Measurements from ENCODE around the gene ADGRB3. TPM values are rescaled to one million over a fixed set of nuclear protein-coding genes. Genes with fewer than 3 reads are reported as not detected.

ADGRB3 gene
- total RNA-seq, 3 donors from 2014 or later, result 0.43 to 7.8 (median 0.72) TPM

- TF ChIP-seq, protein P1, sequence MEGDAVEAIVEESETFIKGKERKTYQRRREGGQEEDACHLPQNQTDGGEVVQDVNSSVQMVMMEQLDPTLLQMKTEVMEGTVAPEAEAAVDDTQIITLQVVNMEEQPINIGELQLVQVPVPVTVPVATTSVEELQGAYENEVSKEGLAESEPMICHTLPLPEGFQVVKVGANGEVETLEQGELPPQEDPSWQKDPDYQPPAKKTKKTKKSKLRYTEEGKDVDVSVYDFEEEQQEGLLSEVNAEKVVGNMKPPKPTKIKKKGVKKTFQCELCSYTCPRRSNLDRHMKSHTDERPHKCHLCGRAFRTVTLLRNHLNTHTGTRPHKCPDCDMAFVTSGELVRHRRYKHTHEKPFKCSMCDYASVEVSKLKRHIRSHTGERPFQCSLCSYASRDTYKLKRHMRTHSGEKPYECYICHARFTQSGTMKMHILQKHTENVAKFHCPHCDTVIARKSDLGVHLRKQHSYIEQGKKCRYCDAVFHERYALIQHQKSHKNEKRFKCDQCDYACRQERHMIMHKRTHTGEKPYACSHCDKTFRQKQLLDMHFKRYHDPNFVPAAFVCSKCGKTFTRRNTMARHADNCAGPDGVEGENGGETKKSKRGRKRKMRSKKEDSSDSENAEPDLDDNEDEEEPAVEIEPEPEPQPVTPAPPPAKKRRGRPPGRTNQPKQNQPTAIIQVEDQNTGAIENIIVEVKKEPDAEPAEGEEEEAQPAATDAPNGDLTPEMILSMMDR (IDR thresholded peaks at IDR 0.05), result no peak
These were observed 781.7 kb downstream of the ADGRB3 start for GRCh38 chr6:69416776-69417175.

GRCh38 chr6:69421269-69421668 is 786.2 kb downstream of the ADGRB3 start:
- H3K4me1 ChIP-seq (ENCODE audit: low read depth), result no peaks in the 10 kb centered on the region
- no peak for DNase-seq
- no peak overlapping the region for H3K4me3 ChIP-seq
- no peak for ATAC-seq
- H3K9me3 ChIP-seq, result no peaks in the 10 kb centered on the region
- TF ChIP-seq, protein P1 (IDR thresholded peaks at IDR 0.05), result no peak
- no peaks in the 10 kb centered on the region for H3K36me3 ChIP-seq (ENCODE audit: low read depth)
- intact Hi-C loops (cut with DNase I, micrococcal nuclease), result no loop called here

More at GRCh38 chr6:69416776-69417175, 781.7 kb downstream of the ADGRB3 start:
- Histone ChIP-seq H3K9me3 (no peaks in the 10 kb centered on the region), H3K4me3 (no peak overlapping the region), H3K4me1 (ENCODE audit: low read depth) (no peaks in the 10 kb centered on the region), H3K36me3 (ENCODE audit: low read depth) (no peaks in the 10 kb centered on the region)
- intact Hi-C loops (cut with DNase I, micrococcal nuclease), result no loop called here
- DNase-seq, result no peak
- no peak for ATAC-seq

- intact Hi-C loops (cut with DNase I, micrococcal nuclease), result no loop called here
- no peaks in the 10 kb centered on the region for H3K4me1 ChIP-seq (ENCODE audit: low read depth)
These were observed 786.9 kb downstream of the ADGRB3 start for GRCh38 chr6:69422020-69422419.

DNA sequence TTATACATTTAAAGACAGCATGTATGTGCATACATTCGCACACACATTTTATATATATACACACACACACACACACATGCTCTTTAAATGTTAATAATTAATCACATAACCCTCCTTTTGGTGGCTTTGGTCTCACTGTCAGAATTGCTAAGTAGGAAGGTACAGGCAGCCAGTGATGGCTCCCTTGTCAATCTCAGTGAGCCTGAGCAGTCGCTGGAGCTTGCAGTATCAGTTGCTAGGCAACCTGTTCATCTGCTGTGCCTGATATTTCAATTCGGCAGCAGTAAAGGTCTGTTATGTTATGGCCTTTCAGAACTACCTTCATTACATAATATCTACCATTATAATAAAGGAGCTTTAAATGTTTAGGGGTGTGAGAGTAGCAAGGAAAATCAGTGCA is 787.4 kb downstream of the ADGRB3 start:
- Histone ChIP-seq H3K4me3 (no peak overlapping the region), H3K36me3 (ENCODE audit: low read depth) (no peaks in the 10 kb centered on the region), H3K4me1 (ENCODE audit: low read depth) (no peaks in the 10 kb centered on the region), H3K9me3 (no peaks in the 10 kb centered on the region)
- TF ChIP-seq, protein P1 (IDR thresholded peaks at IDR 0.05), result no peak
- DNase-seq, result no peak
- ATAC-seq, result no peak
- intact Hi-C loops (cut with DNase I, micrococcal nuclease), result no loop called here

More at GRCh38 chr6:69422020-69422419, 786.9 kb downstream of the ADGRB3 start:
- Histone ChIP-seq H3K4me3 (no peak overlapping the region), H3K9me3 (no peaks in the 10 kb centered on the region), H3K36me3 (ENCODE audit: low read depth) (no peaks in the 10 kb centered on the region)
- TF ChIP-seq, protein P1 (IDR thresholded peaks at IDR 0.05), result no peak
- DNase-seq (no peak), ATAC-seq (no peak)

DNA sequence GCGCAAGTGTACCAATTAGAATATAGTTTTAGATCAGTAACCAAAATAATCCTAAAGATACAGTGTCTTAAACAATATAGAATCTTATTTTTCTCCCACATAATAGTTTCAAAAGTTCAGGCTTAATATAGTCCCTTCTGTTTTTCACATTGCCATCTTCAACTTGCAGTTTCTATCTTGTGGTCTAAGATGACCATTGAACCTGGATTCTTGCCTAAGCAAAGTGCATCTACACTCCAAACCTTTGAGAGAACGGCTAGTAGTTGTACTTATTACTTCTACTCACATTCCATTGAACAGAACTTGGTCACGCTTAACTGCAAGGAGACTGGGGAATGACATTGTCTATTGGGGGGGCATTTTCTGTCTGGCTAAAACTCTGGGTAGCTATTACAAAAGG is 788.7 kb downstream of the ADGRB3 start:
- H3K4me3 ChIP-seq, result no peak overlapping the region
- H3K36me3 ChIP-seq (ENCODE audit: low read depth), result no peaks in the 10 kb centered on the region
- DNase-seq, result no peak
- H3K4me1 ChIP-seq (ENCODE audit: low read depth), result no peaks in the 10 kb centered on the region
- no peak for ATAC-seq
- no peaks in the 10 kb centered on the region for H3K9me3 ChIP-seq
- intact Hi-C loops (cut with DNase I, micrococcal nuclease), result no loop called here
- TF ChIP-seq, protein P1 (IDR thresholded peaks at IDR 0.05), result no peak

GRCh38 chr6:69424581-69424980 is 789.5 kb downstream of the ADGRB3 start:
- Histone ChIP-seq H3K4me1 (ENCODE audit: low read depth) (no peaks in the 10 kb centered on the region), H3K36me3 (ENCODE audit: low read depth) (no peaks in the 10 kb centered on the region), H3K4me3 (no peak overlapping the region), H3K9me3 (no peaks in the 10 kb centered on the region)
- no peak for ATAC-seq
- intact Hi-C loops (cut with DNase I, micrococcal nuclease), result no loop called here
- TF ChIP-seq, protein P1 (IDR thresholded peaks at IDR 0.05), result no peak
- DNase-seq, result no peak

Measured in mucosa of descending colon (tissue), 3 donors.